A673 (cell line): Measurements from ENCODE around the gene BRINP2. TPM values are rescaled to one million over a fixed set of nuclear protein-coding genes. Genes with fewer than 3 reads are reported as not detected.

Source experiments
- BruUV-seq: library from RNA; stranded (reverse); fragments of 400-500 nt; replicated peaks from 2 replicates; lab custom pipeline; 2021; lab: Mats Ljungman, UMichigan
- CTCF ChIA-PET: fragments of 300-600 bp; sonication (Branson Sonifier 250); formaldehyde crosslinking; loops from one replicate; lab custom pipeline; 2022; ENCODE audit warnings: antibody characterized with exemption; lab: Charles Lee
- POLR2A ChIA-PET: fragments of 300-600 bp; sonication (Branson Sonifier 250); formaldehyde crosslinking; loops from one replicate; lab custom pipeline; 2022; ENCODE audit warnings: antibody characterized with exemption; ENCODE audit not compliant: low non-redundant PET; lab: Charles Lee
- DNase-seq: peaks from one replicate; pipeline ENCODE4 v3.0.0-alpha.2; 2015; ENCODE audit warnings: low spot score
- H3K27ac ChIP-seq: fragments of 200-600 bp; sonication (generic); 2 replicates; pipeline ENCODE4 v1.5.1; 2016; ENCODE audit warnings: mixed run types, low read depth, mild to moderate bottlenecking, mixed read lengths, antibody characterized with exemption, low read length; ENCODE audit not compliant: poor library complexity, severe bottlenecking
- H3K27me3 ChIP-seq: fragments of 200-600 bp; sonication (generic); replicated peaks from 2 replicates; pipeline ENCODE4 v1.6.1; 2017; ENCODE audit warnings: mixed run types, low read depth, mild to moderate bottlenecking, mixed read lengths, antibody characterized with exemption, low read length; ENCODE audit not compliant: insufficient read depth, poor library complexity
- H3K36me3 ChIP-seq: fragments of 200-600 bp; sonication (generic); 2 replicates; pipeline ENCODE4 v1.6.1; 2016; ENCODE audit warnings: mixed run types, mild to moderate bottlenecking, mixed read lengths, antibody characterized with exemption, low read length; ENCODE audit not compliant: insufficient read depth, poor library complexity, severe bottlenecking
- H3K4me1 ChIP-seq: fragments of 200-600 bp; sonication (generic); 2 replicates; pipeline ENCODE4 v1.6.1; 2017; ENCODE audit warnings: mixed run types, mild to moderate bottlenecking, mixed read lengths, antibody characterized with exemption, low read length; ENCODE audit not compliant: insufficient read depth, poor library complexity, severe bottlenecking
- H3K4me3 ChIP-seq: fragments of 200-600 bp; sonication (generic); 2 replicates; pipeline ENCODE4 v1.5.1; 2016; ENCODE audit warnings: low read depth, mixed run types, mild to moderate bottlenecking, mixed read lengths, low read length; ENCODE audit not compliant: poor library complexity, severe bottlenecking
- H3K9me3 ChIP-seq: fragments of 200-600 bp; sonication (generic); 2 replicates; pipeline ENCODE4 v1.6.1; 2016; ENCODE audit warnings: mixed run types, low read depth, mild to moderate bottlenecking, mixed read lengths, antibody characterized with exemption, low read length; ENCODE audit not compliant: poor library complexity, severe bottlenecking
- EZH2 ChIP-seq: fragments of 200-600 bp; sonication (generic); IDR thresholded peaks from 2 replicates; pipeline ENCODE4 v1.6.1; 2017; ENCODE audit warnings: borderline replicate concordance, low read depth, mild to moderate bottlenecking, mixed read lengths, antibody characterized with exemption, low read length; ENCODE audit not compliant: poor library complexity, severe bottlenecking
- intact Hi-C: fragments of 100-400 bp; cut with micrococcal nuclease; formaldehyde crosslinking; loops from one replicate; pipeline ENCODE4 v1.10.0; 2022; ENCODE audit not compliant: unreplicated experiment
- total RNA-seq: library from RNA; stranded (reverse); gene quantifications from 2 replicates; pipeline ENCODE4 v1.2.3, GENCODE V29; 2021
- TF ChIP-seq, protein P1 (sequence below): fragments of 300-800, 200-600 bp; sonication (generic); conservative IDR thresholded peaks from 2 replicates; pipeline ENCODE4 v1.5.1; 2017; ENCODE audit warnings: low read depth, mild to moderate bottlenecking, antibody characterized with exemption, low read length, moderate library complexity, mixed read lengths

The BRINP2 gene
- total RNA-seq, 1 experiment from 2014 or later: 0.67 TPM

DNA sequence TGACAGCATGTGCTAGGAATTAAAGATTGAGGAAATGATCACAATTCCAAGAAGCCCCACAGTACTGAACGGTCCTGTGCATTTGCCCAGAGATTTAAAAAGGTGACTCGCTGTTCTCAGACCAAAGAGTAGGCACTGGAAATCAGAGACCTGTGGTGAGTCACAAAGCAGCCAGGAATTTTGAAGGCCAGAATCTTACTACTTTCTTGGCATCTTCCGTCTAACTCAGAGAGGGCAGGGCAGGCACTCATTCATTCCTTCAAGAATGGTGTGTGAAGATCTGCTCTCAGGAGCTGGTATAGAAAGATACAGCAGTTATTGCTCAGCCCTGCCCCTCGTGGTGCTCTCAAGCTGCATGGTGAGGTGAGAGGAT, 57.9 kb downstream of the BRINP2 start:
- intact Hi-C loops: no loop called here
- TF ChIP-seq, protein P1, sequence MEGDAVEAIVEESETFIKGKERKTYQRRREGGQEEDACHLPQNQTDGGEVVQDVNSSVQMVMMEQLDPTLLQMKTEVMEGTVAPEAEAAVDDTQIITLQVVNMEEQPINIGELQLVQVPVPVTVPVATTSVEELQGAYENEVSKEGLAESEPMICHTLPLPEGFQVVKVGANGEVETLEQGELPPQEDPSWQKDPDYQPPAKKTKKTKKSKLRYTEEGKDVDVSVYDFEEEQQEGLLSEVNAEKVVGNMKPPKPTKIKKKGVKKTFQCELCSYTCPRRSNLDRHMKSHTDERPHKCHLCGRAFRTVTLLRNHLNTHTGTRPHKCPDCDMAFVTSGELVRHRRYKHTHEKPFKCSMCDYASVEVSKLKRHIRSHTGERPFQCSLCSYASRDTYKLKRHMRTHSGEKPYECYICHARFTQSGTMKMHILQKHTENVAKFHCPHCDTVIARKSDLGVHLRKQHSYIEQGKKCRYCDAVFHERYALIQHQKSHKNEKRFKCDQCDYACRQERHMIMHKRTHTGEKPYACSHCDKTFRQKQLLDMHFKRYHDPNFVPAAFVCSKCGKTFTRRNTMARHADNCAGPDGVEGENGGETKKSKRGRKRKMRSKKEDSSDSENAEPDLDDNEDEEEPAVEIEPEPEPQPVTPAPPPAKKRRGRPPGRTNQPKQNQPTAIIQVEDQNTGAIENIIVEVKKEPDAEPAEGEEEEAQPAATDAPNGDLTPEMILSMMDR: no peak
- no peak for TF ChIP-seq EZH2
- Histone ChIP-seq H3K4me3 (no peak overlapping the region), H3K4me1 (peaks cover 7% of the 10 kb centered on the region), H3K27me3 (no peaks in the 10 kb centered on the region), H3K9me3 (no peaks in the 10 kb centered on the region), H3K27ac (no peak overlapping the region), H3K36me3 (no peaks in the 10 kb centered on the region)
- no peak for DNase-seq
- ChIA-PET CTCF (no interaction called here), POLR2A (no interaction called here)
- BruUV-seq: no TSS peak

DNA sequence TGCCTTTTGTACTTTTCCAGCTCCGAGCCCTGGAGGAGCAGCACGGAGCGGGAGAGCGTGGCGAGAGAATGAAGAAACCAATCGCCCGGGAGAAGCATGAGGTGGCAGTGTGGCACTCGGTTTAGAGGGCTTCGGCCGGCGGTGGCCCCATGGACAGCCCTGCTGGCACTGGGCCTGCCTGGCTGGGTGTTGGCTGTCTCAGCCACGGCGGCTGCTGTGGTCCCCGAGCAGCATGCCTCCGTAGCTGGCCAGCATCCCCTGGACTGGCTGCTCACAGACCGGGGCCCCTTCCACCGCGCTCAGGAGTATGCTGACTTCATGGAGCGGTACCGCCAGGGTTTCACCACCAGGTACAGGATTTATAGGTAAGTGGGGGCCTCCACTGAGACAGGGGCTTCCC, 59.0 kb downstream of the BRINP2 start:
- no peak overlapping the region for H3K27ac ChIP-seq
- H3K36me3 ChIP-seq: no peaks in the 10 kb centered on the region
- ChIA-PET CTCF (no interaction called here), POLR2A (no interaction called here)
- TF ChIP-seq EZH2: no peak
- TF ChIP-seq, protein P1: no peak
- H3K27me3 ChIP-seq: no peaks in the 10 kb centered on the region
- no peak overlapping the region for H3K4me3 ChIP-seq
- BruUV-seq: no TSS peak
- no peak for DNase-seq
- no peaks in the 10 kb centered on the region for H3K9me3 ChIP-seq
- H3K4me1 ChIP-seq: peaks cover 7% of the 10 kb centered on the region
- intact Hi-C loops: no loop called here

DNA sequence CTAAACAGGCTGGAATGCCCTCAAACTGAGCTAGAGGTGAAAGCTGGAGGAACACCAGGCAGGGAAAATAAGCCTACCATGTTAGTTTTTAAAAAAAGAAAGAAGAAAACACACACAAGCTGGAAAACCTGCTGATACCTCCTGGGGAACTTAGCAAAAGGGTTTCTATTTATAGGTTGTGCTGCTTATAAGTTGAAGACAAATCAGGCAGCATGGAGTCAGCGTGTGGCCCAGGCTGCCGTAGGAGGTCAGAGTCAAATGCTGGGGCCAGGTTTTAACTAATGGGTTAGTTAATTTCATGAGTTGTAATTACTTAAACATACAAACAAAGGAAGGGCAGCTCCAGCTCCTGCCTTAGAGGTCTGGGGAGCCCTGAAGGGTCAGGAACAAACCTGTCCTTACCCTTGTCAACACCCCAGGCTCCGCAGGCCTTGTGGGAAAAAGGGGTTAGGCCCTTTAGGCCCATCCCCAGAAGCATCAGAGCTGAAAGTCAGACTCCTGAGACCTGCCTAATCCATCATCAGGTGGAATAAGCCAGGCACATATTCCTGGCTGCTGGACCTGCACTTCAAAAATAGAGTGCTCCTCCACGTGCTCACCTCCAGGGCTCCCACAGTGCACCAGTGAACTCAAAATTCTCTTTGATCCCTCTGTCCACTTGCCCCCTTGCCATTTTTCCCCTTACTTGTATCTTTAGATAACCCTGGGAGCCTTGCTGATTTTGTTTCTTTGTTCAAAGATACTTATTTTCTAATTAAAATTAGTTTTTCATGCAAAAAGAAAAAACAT, 59.7 kb downstream of the BRINP2 start:
- DNase-seq: no peak
- ChIA-PET POLR2A (no interaction called here), CTCF (no interaction called here)
- no peaks in the 10 kb centered on the region for H3K27me3 ChIP-seq
- TF ChIP-seq EZH2: no peak
- TF ChIP-seq, protein P1: no peak
- intact Hi-C loops: no loop called here
- no TSS peak for BruUV-seq
- peaks cover 5% of the 10 kb centered on the region for H3K4me1 ChIP-seq
- no peak overlapping the region for H3K4me3 ChIP-seq
- H3K36me3 ChIP-seq: no peaks in the 10 kb centered on the region
- no peaks in the 10 kb centered on the region for H3K9me3 ChIP-seq
- no peak overlapping the region for H3K27ac ChIP-seq
